CD14-positive monocyte (primary cell): ENCODE measurements around the gene OAS1. TPM values are rescaled to one million over a fixed set of nuclear protein-coding genes. Genes with fewer than 3 reads are reported as not detected.
A peak's percentile ranks its signal among the peaks of the same experiment; 100 is the strongest.

Source experiments
- DNase-seq, 3 donors: peaks; one replicate each; pipeline ENCODE4 v3.0.0-alpha.2; 2011 to 2022
- H2AFZ ChIP-seq: 2 replicates; pipeline ENCODE4 v1.6.0; 2012; ENCODE audit warnings: mild to moderate bottlenecking, low read depth, low read length, inconsistent platforms; ENCODE audit not compliant: insufficient read depth, poor library complexity, severe bottlenecking
- H3K27ac ChIP-seq, 2 donors: 1 replicate in 1 of 2; 2 replicates in 1 of 2; pipeline ENCODE4 v1.5.1; 2012 to 2013; ENCODE audit warnings: low read length in 2 of 2, control low read depth in 1 of 2, inconsistent platforms in 1 of 2, low read depth in 1 of 2, mild to moderate bottlenecking in 1 of 2
- H3K27me3 ChIP-seq, 2 donors: one replicate each; pipeline versions ENCODE4 v1.6.0 to v1.6.1; 2011 to 2013; ENCODE audit warnings: low read length in 2 of 2; ENCODE audit not compliant: control insufficient read depth in 2 of 2, insufficient read depth in 2 of 2
- H3K36me3 ChIP-seq, 2 donors: replicated peaks in 1 of 2; 1 replicate in 1 of 2; 2 replicates in 1 of 2; pipeline versions ENCODE4 v1.5.1 to v1.6.1; 2012 to 2013; ENCODE audit warnings: low read length in 2 of 2, control low read depth in 1 of 2, inconsistent platforms in 1 of 2, mild to moderate bottlenecking in 1 of 2; ENCODE audit not compliant: insufficient read depth in 2 of 2, control insufficient read depth in 1 of 2
- H3K4me1 ChIP-seq, 2 donors: 1 replicate in 1 of 2; 2 replicates in 1 of 2; pipeline versions ENCODE4 v1.5.1 to v1.6.1; 2012 to 2013; ENCODE audit warnings: low read length in 2 of 2, control low read depth in 1 of 2, inconsistent platforms in 1 of 2, mild to moderate bottlenecking in 1 of 2, moderate library complexity in 1 of 2; ENCODE audit not compliant: insufficient read depth in 2 of 2, control insufficient read depth in 1 of 2
- H3K4me2 ChIP-seq: replicated peaks from 2 replicates; pipeline ENCODE3; 2012; ENCODE audit warnings: low read length, moderate library complexity, mild to moderate bottlenecking; ENCODE audit not compliant: poor library complexity, severe bottlenecking; ENCODE audit errors: extremely low read depth
- H3K4me3 ChIP-seq, 3 experiments: fragments of 200-600 bp in 1 of 3; sonication (generic) in 1 of 3; replicated peaks in 1 of 3; 1 replicate in 2 of 3; 2 replicates in 1 of 3; pipeline ENCODE4 v1.5.1; 2011 to 2013; ENCODE audit warnings: low read length in 3 of 3, mild to moderate bottlenecking in 3 of 3, control low read depth in 2 of 3, low read depth in 2 of 3, inconsistent platforms in 1 of 3, moderate library complexity in 1 of 3
- H3K79me2 ChIP-seq: 2 replicates; pipeline ENCODE4 v1.6.0; 2012; ENCODE audit warnings: mild to moderate bottlenecking, control low read depth, inconsistent platforms, low read length, moderate library complexity; ENCODE audit not compliant: insufficient read depth
- H3K9ac ChIP-seq: 2 replicates; pipeline ENCODE4 v1.6.0; 2017; ENCODE audit warnings: low read length, mild to moderate bottlenecking; ENCODE audit not compliant: insufficient read depth, poor library complexity, severe bottlenecking
- H3K9me3 ChIP-seq, 2 donors: replicated peaks in 1 of 2; 1 replicate in 1 of 2; 2 replicates in 1 of 2; pipeline versions ENCODE4 v1.5.1 to v1.6.1; 2012 to 2013; ENCODE audit warnings: low read length in 2 of 2, control low read depth in 1 of 2; ENCODE audit not compliant: control insufficient read depth in 1 of 2, insufficient read depth in 1 of 2
- H4K20me1 ChIP-seq: 2 replicates; pipeline ENCODE4 v1.6.0; 2012; ENCODE audit warnings: mild to moderate bottlenecking, low read length, control low read depth, moderate library complexity; ENCODE audit not compliant: insufficient read depth
- H3K27ac Mint-ChIP-seq, 7 donors: one replicate each; pipeline ENCODE4 v1.8.0; 2020; ENCODE audit warnings: mild to moderate bottlenecking in 7 of 7, mixed read lengths in 7 of 7, moderate library complexity in 6 of 7, inconsistent platforms in 2 of 7
- H3K27me3 Mint-ChIP-seq, 3 donors: one replicate each; pipeline ENCODE4 v1.8.0; 2021 to 2022; ENCODE audit warnings: low read depth in 3 of 3, mild to moderate bottlenecking in 3 of 3, mixed read lengths in 3 of 3, moderate library complexity in 3 of 3, inconsistent platforms in 1 of 3
- H3K36me3 Mint-ChIP-seq, 2 donors: one replicate each; pipeline ENCODE4 v1.8.0; 2020; ENCODE audit warnings: mixed read lengths in 2 of 2, inconsistent platforms in 1 of 2, mild to moderate bottlenecking in 1 of 2
- H3K4me1 Mint-ChIP-seq: one replicate; pipeline ENCODE4 v1.8.0; 2020; ENCODE audit warnings: mild to moderate bottlenecking, mixed read lengths
- H3K4me3 Mint-ChIP-seq, 2 donors: one replicate each; pipeline ENCODE4 v1.8.0; 2020; ENCODE audit warnings: mild to moderate bottlenecking in 2 of 2, mixed read lengths in 2 of 2, moderate library complexity in 1 of 2
- H3K9me3 Mint-ChIP-seq, 7 donors: one replicate each; pipeline ENCODE4 v1.8.0; 2020 to 2022; ENCODE audit warnings: mixed read lengths in 7 of 7, mild to moderate bottlenecking in 6 of 7, moderate library complexity in 6 of 7, inconsistent platforms in 2 of 7
- CTCF ChIP-seq: fragments of 200-600 bp; IDR thresholded peaks from one replicate; pipeline ENCODE4 v1.8.0; 2022; ENCODE audit warnings: antibody characterized with exemption, mild to moderate bottlenecking
- WGBS: methylation state at CpG from one replicate; pipeline ENCODE4 v1.1.5; 2013; ENCODE audit warnings: missing lambda C conversion rate; ENCODE audit not compliant: insufficient coverage; 5-methylcytosine and 5-hydroxymethylcytosine counted together
- intact Hi-C, 2 donors: fragments of 100-400 bp; cut with micrococcal nuclease; formaldehyde crosslinking; loops; one replicate each; pipeline versions ENCODE4 v1.15.0 to v1.15.1; 2023
- polyA plus RNA-seq, 3 donors: library from polyadenylated mRNA; depleted of rRNA in 1 of 3; unstranded in 2 of 3; stranded (reverse) in 1 of 3; fragments of 300-500 nt in 2 of 3; fragments of >200 nt in 1 of 3; fragmentation: Illumina TruSeq in 2 of 3; gene quantifications; 1 replicate in 2 of 3; 2 replicates in 1 of 3; pipeline ENCODE4 v1.2.3, GENCODE V29; 2012 to 2021

OAS1 gene
- polyA plus RNA-seq, 3 donors: 111 to 237 (median 237) TPM

- no peak overlapping the region for H3K4me3 ChIP-seq
- H3K27ac ChIP-seq: no peak overlapping the region
- no peak overlapping the region for H3K9ac ChIP-seq
- H3K27me3 ChIP-seq: peaks cover 5 to 11% of the 10 kb centered on the region in 2 donors
- H2AFZ ChIP-seq: no peak overlapping the region
- Mint-ChIP-seq H3K27me3 (peaks cover 8 to 30% (median 20%) of the 10 kb centered on the region in 3 donors), H3K9me3 (peaks cover 10 to 33% (median 31%) of the 10 kb centered on the region in 7 donors), H3K4me3 (no peak overlapping the region), H3K4me1 (peaks cover 12% of the 10 kb centered on the region), H3K36me3 (peaks cover 2 to 6% of the 10 kb centered on the region in 2 donors), H3K27ac (no peak overlapping the region)
- H3K4me2 ChIP-seq: no peak overlapping the region
- DNase-seq: no peak
- H3K79me2 ChIP-seq: no peaks in the 10 kb centered on the region
- H3K36me3 ChIP-seq: no peaks in the 10 kb centered on the region
- H4K20me1 ChIP-seq: no peaks in the 10 kb centered on the region
- intact Hi-C loops: loop anchor here in 1 of 2 donors (10.0 kb wide), 1 partner anchor 273 kb away; no protein-coding TSS in a partner anchor
- H3K9me3 ChIP-seq: peaks cover 16 to 27% of the 10 kb centered on the region in 2 donors
- no peak for TF ChIP-seq CTCF
- peaks cover 12 to 13% of the 10 kb centered on the region in 2 donors for H3K4me1 ChIP-seq
- 77% methylated on average over 5 of the region's 6 CpGs for WGBS
Observed at GRCh38 chr12:112881602-112882001, 25.2 kb upstream of the OAS1 start.

GRCh38 chr12:112885236-112885635 lies 21.5 kb upstream of the OAS1 start:
- no peak overlapping the region for H3K27ac ChIP-seq
- H3K9ac ChIP-seq: no peak overlapping the region
- H3K4me2 ChIP-seq: no peak overlapping the region
- Mint-ChIP-seq H3K27me3 (peaks cover 2 to 20% (median 9%) of the 10 kb centered on the region in 3 donors), H3K36me3 (peaks cover 4 to 10% of the 10 kb centered on the region in 2 donors), H3K9me3 (peaks cover 10 to 39% (median 31%) of the 10 kb centered on the region in 7 donors), H3K4me3 (no peak overlapping the region), H3K4me1 (peaks cover 37% of the 10 kb centered on the region), H3K27ac (peak overlapping the region; percentile 69 to 92 (median 87))
- H4K20me1 ChIP-seq: no peaks in the 10 kb centered on the region
- peaks cover 0 to 5% of the 10 kb centered on the region in 2 donors for H3K27me3 ChIP-seq
- peak; percentile 66 to 91 (median 85) for DNase-seq
- 33% methylated on average over 1 of the region's 2 CpGs for WGBS
- H3K36me3 ChIP-seq: no peaks in the 10 kb centered on the region
- H2AFZ ChIP-seq: no peak overlapping the region
- H3K79me2 ChIP-seq: no peaks in the 10 kb centered on the region
- H3K9me3 ChIP-seq: peaks cover 16 to 27% of the 10 kb centered on the region in 2 donors
- intact Hi-C loops: loop anchor here in 1 of 2 donors (10.0 kb wide), 1 partner anchor 270 kb away; no protein-coding TSS in a partner anchor
- no peak for TF ChIP-seq CTCF
- no peak overlapping the region for H3K4me3 ChIP-seq
- peaks cover 30 to 36% of the 10 kb centered on the region in 2 donors for H3K4me1 ChIP-seq
